NB4 (cell line): ENCODE data around the gene IL23A.

Source experiments
- DNase-seq: peaks from one replicate; pipeline ENCODE4 v3.0.0; 2010; ENCODE audit warnings: low read depth
- H3K4me3 ChIP-seq: one replicate; pipeline ENCODE4 v1.5.1; 2011; ENCODE audit warnings: mild to moderate bottlenecking, low read depth, low read length, moderate library complexity
- CTCF ChIP-seq: IDR thresholded peaks from one replicate; pipeline ENCODE4 v1.5.1; 2012; ENCODE audit warnings: low read depth, low read length
- MAX ChIP-seq: IDR thresholded peaks from 2 replicates; pipeline ENCODE4 v1.6.1; 2011; ENCODE audit warnings: low read depth, low read length
- MYC ChIP-seq: IDR thresholded peaks from 2 replicates; pipeline ENCODE4 v1.6.1; 2011; ENCODE audit warnings: low read depth, low read length
- POLR2A ChIP-seq: IDR thresholded peaks from 2 replicates; pipeline ENCODE4 v1.6.1; 2011; ENCODE audit warnings: mild to moderate bottlenecking; ENCODE audit not compliant: insufficient read length; ENCODE audit errors: extremely low read depth

Gene IL23A, protein sequence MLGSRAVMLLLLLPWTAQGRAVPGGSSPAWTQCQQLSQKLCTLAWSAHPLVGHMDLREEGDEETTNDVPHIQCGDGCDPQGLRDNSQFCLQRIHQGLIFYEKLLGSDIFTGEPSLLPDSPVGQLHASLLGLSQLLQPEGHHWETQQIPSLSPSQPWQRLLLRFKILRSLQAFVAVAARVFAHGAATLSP

GRCh38 chr12:56338308-56339157 is at the start of gene IL23A:
Gene IL23A, plus strand, starts transcription at chr12:56338884. Its CDS starts 161 bp downstream, at chr12:56339045.
- no peak within 1 kb of the TSS for H3K4me3 ChIP-seq
- DNase-seq = no peak
- no peak for TF ChIP-seq POLR2A
- TF ChIP-seq CTCF = no peak
- TF ChIP-seq MAX = no peak
- no peak for TF ChIP-seq MYC

DNA sequence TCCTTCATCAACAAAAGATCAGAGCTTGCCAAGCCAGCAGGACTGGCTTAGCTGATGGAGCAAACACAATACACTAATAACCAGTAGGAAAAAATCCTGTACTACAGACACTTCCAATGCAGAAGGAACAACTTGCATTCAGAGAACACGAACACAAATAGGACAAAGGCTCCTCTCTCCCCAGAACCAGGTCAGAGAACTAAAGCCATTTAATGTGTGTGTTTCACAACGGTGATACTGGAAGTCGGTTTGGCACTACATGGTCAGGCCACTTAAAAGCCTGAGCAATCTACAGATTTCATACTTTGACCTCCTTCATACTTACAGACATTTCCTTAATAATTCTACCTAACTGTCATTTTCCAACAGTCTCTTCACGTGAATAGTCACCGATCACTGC is 44.9 kb upstream of the IL23A start:
- DNase-seq = no peak
- TF ChIP-seq MYC = no peak
- no peak for TF ChIP-seq CTCF
- no peak overlapping the region for H3K4me3 ChIP-seq

- H3K4me3 ChIP-seq = no peak overlapping the region
- TF ChIP-seq MAX (no peak), CTCF (no peak), MYC (no peak), POLR2A (no peak)
- DNase-seq = no peak
These were observed 42.4 kb upstream of the IL23A start for GRCh38 chr12:56296295-56296694.

- DNase-seq = no peak
- TF ChIP-seq MAX (no peak), POLR2A (no peak), MYC (no peak), CTCF (no peak)
- H3K4me3 ChIP-seq = peak overlapping the region; percentile 7
These were observed 41.3 kb upstream of the IL23A start for GRCh38 chr12:56297400-56297799.

DNA sequence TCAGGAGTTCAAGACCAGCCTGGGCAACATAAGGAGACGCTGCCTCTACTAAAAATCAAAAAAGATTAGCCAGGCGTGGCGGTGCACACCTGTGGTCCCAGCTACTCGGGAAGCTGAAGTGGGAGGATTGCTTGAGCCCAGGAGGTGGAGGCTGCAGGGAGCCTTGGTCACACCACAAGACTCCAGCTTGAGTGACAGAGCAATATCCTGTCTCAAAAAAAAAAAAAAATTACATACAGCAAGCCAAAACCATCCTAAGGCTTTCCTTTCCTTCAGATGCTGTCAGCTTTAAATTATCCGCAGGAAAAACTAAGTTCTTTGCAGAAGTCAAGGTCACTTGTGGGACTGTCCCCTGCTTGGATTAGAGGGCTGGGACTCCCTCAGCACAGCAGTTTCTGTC is 39.9 kb upstream of the IL23A start:
- H3K4me3 ChIP-seq = peak overlapping the region; percentile 92
- TF ChIP-seq MAX = no peak
- no peak for TF ChIP-seq MYC
- no peak for TF ChIP-seq CTCF
- TF ChIP-seq POLR2A = no peak
- peak; percentile 27 for DNase-seq
